GM08714 (cell line): Measurements from ENCODE around the gene CYTH2.

Experiments
- H3K4me3 ChIP-seq: fragments of 200-500 bp; sonication (Bioruptor generic); 2 replicates; pipeline ENCODE4 v1.5.1; 2014; ENCODE audit warnings: mild to moderate bottlenecking, low read length, inconsistent platforms
- ZNF274 ChIP-seq: IDR thresholded peaks from 2 replicates; pipeline ENCODE4 v1.6.1; 2012; ENCODE audit warnings: mild to moderate bottlenecking, low read depth, low read length

CYTH2 gene

GRCh38 chr19:48445606-48446481, 23.3 kb upstream of the CYTH2 start, which contains the start of gene GRWD1:
GRWD1 (plus strand) TSS chr19:48445983; CDS start chr19:48446006, 23 bp downstream.
- TF ChIP-seq ZNF274 = no peak
- H3K4me3 ChIP-seq = peak within 1 kb of the TSS; percentile 88

DNA sequence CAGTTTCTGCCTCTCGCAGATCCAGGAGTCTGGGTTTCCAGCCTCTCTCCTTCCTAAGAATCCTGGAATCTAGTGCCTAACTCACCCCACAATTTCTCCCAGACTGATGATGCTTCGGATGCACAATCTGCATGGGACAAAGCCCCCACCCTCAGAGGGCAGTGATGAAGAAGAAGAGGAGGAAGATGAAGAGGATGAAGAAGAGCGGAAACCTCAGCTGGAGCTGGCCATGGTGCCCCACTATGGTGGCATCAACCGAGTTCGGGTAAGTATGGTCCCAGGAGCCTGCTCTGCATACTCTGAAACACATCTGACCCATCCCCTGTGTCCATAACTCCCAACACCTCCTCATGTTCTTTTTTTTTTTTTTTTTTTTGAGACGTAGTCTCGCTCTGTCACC, 22.6 kb upstream of the CYTH2 start:
- peak overlapping the region; percentile 88 for H3K4me3 ChIP-seq
- TF ChIP-seq ZNF274 = no peak

GRCh38 chr19:48448563-48448962, 20.6 kb upstream of the CYTH2 start:
- no peak overlapping the region for H3K4me3 ChIP-seq
- no peak for TF ChIP-seq ZNF274

DNA sequence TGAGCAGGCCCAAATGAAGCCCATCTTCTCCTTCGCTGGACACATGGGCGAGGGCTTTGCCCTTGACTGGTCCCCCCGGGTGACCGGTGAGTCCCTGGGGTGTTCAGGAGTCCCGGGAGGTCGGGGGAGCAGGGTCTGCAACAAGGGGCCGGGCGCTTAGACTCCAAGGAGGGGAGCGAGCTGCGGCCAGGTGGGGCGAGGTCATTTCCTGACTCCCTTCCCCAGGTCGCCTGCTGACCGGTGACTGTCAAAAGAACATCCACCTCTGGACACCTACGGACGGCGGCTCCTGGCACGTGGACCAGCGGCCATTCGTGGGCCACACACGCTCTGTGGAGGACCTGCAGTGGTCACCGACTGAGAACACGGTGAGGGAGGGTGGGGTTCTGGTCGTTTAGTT, 18.7 kb upstream of the CYTH2 start:
- H3K4me3 ChIP-seq = no peak overlapping the region
- TF ChIP-seq ZNF274 = no peak

DNA sequence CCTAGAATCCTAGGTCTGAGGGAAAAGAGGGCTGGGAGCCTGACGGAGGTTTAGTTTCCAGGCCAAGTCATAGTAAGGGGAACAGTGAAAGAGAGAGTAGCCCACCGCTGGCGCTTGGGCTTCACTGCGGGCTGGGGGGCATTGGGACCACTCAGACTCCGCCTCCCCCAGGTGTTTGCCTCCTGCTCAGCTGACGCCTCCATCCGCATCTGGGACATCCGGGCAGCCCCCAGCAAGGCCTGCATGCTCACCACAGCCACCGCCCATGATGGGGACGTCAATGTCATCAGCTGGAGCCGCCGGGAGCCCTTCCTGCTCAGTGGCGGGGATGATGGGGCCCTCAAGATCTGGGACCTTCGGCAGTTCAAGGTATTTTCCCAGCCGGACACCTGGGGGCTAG, 18.3 kb upstream of the CYTH2 start:
- H3K4me3 ChIP-seq = no peak overlapping the region
- TF ChIP-seq ZNF274 = no peak

DNA sequence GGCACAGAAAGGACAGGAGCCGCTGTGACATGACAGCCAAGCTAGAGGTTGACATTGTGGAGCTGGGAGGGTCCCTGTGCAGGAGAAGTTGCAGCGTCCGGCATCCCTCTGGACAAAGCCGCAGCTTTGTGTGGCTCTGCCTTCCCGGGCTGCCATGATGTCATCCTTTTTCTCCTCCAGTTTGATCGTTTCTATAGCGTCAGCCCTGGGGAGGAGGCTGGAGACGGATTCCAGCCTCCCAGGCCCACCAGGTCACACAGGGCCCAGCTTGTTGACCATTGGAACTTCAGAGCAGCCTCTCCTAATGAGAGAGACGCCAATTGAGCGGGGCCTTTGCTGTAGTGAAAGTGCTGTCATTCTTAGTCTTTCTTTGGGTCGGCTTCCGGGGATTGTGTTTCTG, 17.5 kb upstream of the CYTH2 start:
- H3K4me3 ChIP-seq = no peak overlapping the region
- no peak for TF ChIP-seq ZNF274

- TF ChIP-seq ZNF274 = no peak
- H3K4me3 ChIP-seq = no peak overlapping the region
Observed at GRCh38 chr19:48452289-48453190, 16.6 kb upstream of the CYTH2 start.

GRCh38 chr19:48454150-48454730, 14.9 kb upstream of the CYTH2 start:
- H3K4me3 ChIP-seq = no peak overlapping the region
- TF ChIP-seq ZNF274 = no peak

- H3K4me3 ChIP-seq = no peak within 1 kb of the TSS
- TF ChIP-seq ZNF274 = no peak
Observed at GRCh38 chr19:48455171-48455907, 13.8 kb upstream of the CYTH2 start, which contains the start of gene KCNJ14. KCNJ14 (plus strand) TSS chr19:48455574; CDS start chr19:48461725, 6,151 bp downstream.

- TF ChIP-seq ZNF274 = no peak
Observed at GRCh38 chr19:48455908-48456562, 13.1 kb upstream of the CYTH2 start.

GRCh38 chr19:48456864-48457263, 12.3 kb upstream of the CYTH2 start:
- no peak overlapping the region for H3K4me3 ChIP-seq
- TF ChIP-seq ZNF274 = no peak

More at GRCh38 chr19:48455908-48456562, 13.1 kb upstream of the CYTH2 start:
- no peak overlapping the region for H3K4me3 ChIP-seq

- TF ChIP-seq ZNF274 = no peak
- no peak overlapping the region for H3K4me3 ChIP-seq
Observed at GRCh38 chr19:48458016-48458415, 11.2 kb upstream of the CYTH2 start.

DNA sequence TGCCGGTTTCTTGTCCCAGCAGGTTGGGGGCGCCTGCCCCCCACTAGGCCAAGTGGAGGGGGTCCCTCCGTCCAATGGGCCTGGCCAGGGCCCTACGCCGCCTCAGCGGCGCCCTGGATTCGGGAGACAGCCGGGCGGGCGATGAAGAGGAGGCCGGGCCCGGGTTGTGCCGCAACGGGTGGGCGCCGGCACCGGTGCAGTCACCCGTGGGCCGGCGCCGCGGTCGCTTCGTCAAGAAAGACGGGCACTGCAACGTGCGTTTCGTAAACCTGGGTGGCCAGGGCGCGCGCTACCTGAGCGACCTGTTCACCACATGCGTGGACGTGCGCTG, 7.6 kb upstream of the CYTH2 start:
- no peak for TF ChIP-seq ZNF274
- no peak overlapping the region for H3K4me3 ChIP-seq
